Karpas-422 (cell line): Measurements from ENCODE around the gene JAKMIP1. TPM values are rescaled to one million over a fixed set of nuclear protein-coding genes. Genes with fewer than 3 reads are reported as not detected.

Experiments
- DNase-seq: peaks from one replicate; pipeline ENCODE4 v3.0.0-alpha.2; 2015
- H2AFZ ChIP-seq: fragments of 200-600 bp; sonication (generic); 2 replicates; pipeline ENCODE4 v1.6.1; 2014; ENCODE audit warnings: antibody characterized with exemption, low read length, mixed read lengths
- H3K27ac ChIP-seq: fragments of 200-600 bp; sonication (generic); 2 replicates; pipeline ENCODE4 v1.5.1; 2014; ENCODE audit warnings: mild to moderate bottlenecking, low read length, moderate library complexity
- H3K27me3 ChIP-seq: fragments of 200-600 bp; sonication (generic); 2 replicates; pipeline ENCODE4 v1.6.1; 2014; ENCODE audit warnings: low read length, mixed read lengths
- H3K36me3 ChIP-seq: fragments of 200-600 bp; sonication (generic); 2 replicates; pipeline ENCODE4 v1.6.1; 2014; ENCODE audit warnings: low read length, mixed read lengths; ENCODE audit not compliant: insufficient read depth
- H3K4me1 ChIP-seq: fragments of 200-600 bp; sonication (generic); 2 replicates; pipeline ENCODE4 v1.6.1; 2014; ENCODE audit warnings: mild to moderate bottlenecking, low read length, mixed read lengths
- H3K4me2 ChIP-seq: fragments of 200-600 bp; sonication (generic); 2 replicates; pipeline ENCODE4 v1.6.1; 2014; ENCODE audit warnings: low read length, low read depth, mild to moderate bottlenecking; ENCODE audit not compliant: poor library complexity, severe bottlenecking
- H3K4me3 ChIP-seq: fragments of 200-600 bp; sonication (generic); 2 replicates; pipeline ENCODE4 v1.5.1; 2014; ENCODE audit warnings: mild to moderate bottlenecking, antibody characterized with exemption, low read length, mixed read lengths
- H3K79me2 ChIP-seq: fragments of 200-600 bp; sonication (generic); 2 replicates; pipeline ENCODE4 v1.6.1; 2014; ENCODE audit warnings: mild to moderate bottlenecking, low read length, mixed read lengths
- H3K9ac ChIP-seq: fragments of 200-600 bp; sonication (generic); 2 replicates; pipeline ENCODE4 v1.6.0; 2014; ENCODE audit warnings: low read length
- H3K9me2 ChIP-seq: fragments of 200-600 bp; sonication (generic), shearing (Covaris generic); replicated peaks from 2 replicates; pipeline ENCODE4 v1.6.0; 2014; ENCODE audit warnings: mild to moderate bottlenecking, low read length, moderate library complexity; ENCODE audit not compliant: insufficient read depth
- H3K9me3 ChIP-seq: fragments of 300-700, 200-600 bp; sonication (generic); 2 replicates; pipeline ENCODE4 v1.6.1; 2014; ENCODE audit warnings: low read length, mixed read lengths
- H4K20me1 ChIP-seq: fragments of 200-600 bp; sonication (generic); 2 replicates; pipeline ENCODE4 v1.6.1; 2014; ENCODE audit warnings: mild to moderate bottlenecking, antibody characterized with exemption, low read length, low read depth; ENCODE audit not compliant: insufficient read depth
- total RNA-seq: library from RNA; depleted of rRNA; stranded (reverse); fragments of >200 nt; shearing (Covaris generic); gene quantifications from 2 replicates; pipeline ENCODE4 v1.2.3, GENCODE V29; 2014; ENCODE audit warnings: low replicate concordance

Gene JAKMIP1
- total RNA-seq, 1 experiment from 2014 or later, result not detected

GRCh38 chr4:6195602-6196319, 4.6 kb downstream of the JAKMIP1 start:
- peak; percentile 41 for DNase-seq
- no peaks in the 10 kb centered on the region for H3K4me1 ChIP-seq
- H3K4me2 ChIP-seq, result no peak overlapping the region

GRCh38 chr4:6194458-6195195, 5.7 kb downstream of the JAKMIP1 start:
- H3K27ac ChIP-seq, result no peak overlapping the region
- H3K4me1 ChIP-seq, result no peaks in the 10 kb centered on the region
- no peaks in the 10 kb centered on the region for H3K27me3 ChIP-seq
- no peaks in the 10 kb centered on the region for H4K20me1 ChIP-seq
- H3K4me2 ChIP-seq, result no peak overlapping the region
- H3K79me2 ChIP-seq, result no peaks in the 10 kb centered on the region
- no peak overlapping the region for H3K4me3 ChIP-seq
- no peaks in the 10 kb centered on the region for H3K9me2 ChIP-seq
- no peaks in the 10 kb centered on the region for H3K36me3 ChIP-seq
- H3K9me3 ChIP-seq, result no peaks in the 10 kb centered on the region
- no peak overlapping the region for H3K9ac ChIP-seq
- DNase-seq, result no peak
- H2AFZ ChIP-seq, result no peak overlapping the region

More at GRCh38 chr4:6195602-6196319, 4.6 kb downstream of the JAKMIP1 start:
- no peak overlapping the region for H3K9ac ChIP-seq
- H3K36me3 ChIP-seq, result no peaks in the 10 kb centered on the region
- H3K27me3 ChIP-seq, result no peaks in the 10 kb centered on the region
- no peaks in the 10 kb centered on the region for H3K9me3 ChIP-seq
- no peaks in the 10 kb centered on the region for H3K79me2 ChIP-seq
- H2AFZ ChIP-seq, result no peak overlapping the region
- H3K4me3 ChIP-seq, result no peak overlapping the region
- H4K20me1 ChIP-seq, result no peaks in the 10 kb centered on the region
- no peaks in the 10 kb centered on the region for H3K9me2 ChIP-seq
- no peak overlapping the region for H3K27ac ChIP-seq

GRCh38 chr4:6193399-6193798, 7.0 kb downstream of the JAKMIP1 start:
- H3K27me3 ChIP-seq, result no peaks in the 10 kb centered on the region
- no peaks in the 10 kb centered on the region for H3K9me2 ChIP-seq
- H3K27ac ChIP-seq, result no peak overlapping the region
- no peaks in the 10 kb centered on the region for H3K4me1 ChIP-seq
- no peak overlapping the region for H3K9ac ChIP-seq
- no peaks in the 10 kb centered on the region for H4K20me1 ChIP-seq
- no peak overlapping the region for H3K4me2 ChIP-seq
- no peaks in the 10 kb centered on the region for H3K9me3 ChIP-seq
- H3K79me2 ChIP-seq, result no peaks in the 10 kb centered on the region
- H3K4me3 ChIP-seq, result no peak overlapping the region
- H2AFZ ChIP-seq, result no peak overlapping the region
- no peaks in the 10 kb centered on the region for H3K36me3 ChIP-seq
- no peak for DNase-seq

GRCh38 chr4:6192245-6192644, 8.1 kb downstream of the JAKMIP1 start:
- Histone ChIP-seq H2AFZ (no peak overlapping the region), H4K20me1 (no peaks in the 10 kb centered on the region), H3K9me2 (no peaks in the 10 kb centered on the region), H3K4me2 (no peak overlapping the region), H3K79me2 (no peaks in the 10 kb centered on the region), H3K27me3 (no peaks in the 10 kb centered on the region), H3K9me3 (no peaks in the 10 kb centered on the region), H3K9ac (no peak overlapping the region), H3K4me3 (no peak overlapping the region), H3K4me1 (no peaks in the 10 kb centered on the region), H3K27ac (no peak overlapping the region), H3K36me3 (no peaks in the 10 kb centered on the region)
- DNase-seq, result no peak

- Histone ChIP-seq H3K4me1 (no peaks in the 10 kb centered on the region), H4K20me1 (no peaks in the 10 kb centered on the region), H3K9ac (no peak overlapping the region), H3K27me3 (no peaks in the 10 kb centered on the region), H3K79me2 (no peaks in the 10 kb centered on the region), H3K27ac (no peak overlapping the region), H3K36me3 (no peaks in the 10 kb centered on the region), H3K9me3 (no peaks in the 10 kb centered on the region), H2AFZ (no peak overlapping the region), H3K4me2 (no peak overlapping the region), H3K4me3 (no peak overlapping the region), H3K9me2 (no peaks in the 10 kb centered on the region)
- no peak for DNase-seq
These were observed 8.8 kb downstream of the JAKMIP1 start for GRCh38 chr4:6191448-6192130.

- no peak overlapping the region for H3K27ac ChIP-seq
- H3K4me2 ChIP-seq, result no peak overlapping the region
- H3K79me2 ChIP-seq, result no peaks in the 10 kb centered on the region
- DNase-seq, result no peak
- H3K27me3 ChIP-seq, result no peaks in the 10 kb centered on the region
- H3K9ac ChIP-seq, result no peak overlapping the region
- H4K20me1 ChIP-seq, result no peaks in the 10 kb centered on the region
- no peaks in the 10 kb centered on the region for H3K4me1 ChIP-seq
- no peak overlapping the region for H2AFZ ChIP-seq
- H3K36me3 ChIP-seq, result no peaks in the 10 kb centered on the region
- no peak overlapping the region for H3K4me3 ChIP-seq
- no peaks in the 10 kb centered on the region for H3K9me2 ChIP-seq
- no peaks in the 10 kb centered on the region for H3K9me3 ChIP-seq
These were observed 9.9 kb downstream of the JAKMIP1 start for GRCh38 chr4:6190486-6190885.

- Histone ChIP-seq H3K36me3 (no peaks in the 10 kb centered on the region), H3K4me2 (no peak overlapping the region), H4K20me1 (no peaks in the 10 kb centered on the region), H3K9me2 (no peaks in the 10 kb centered on the region), H2AFZ (no peak overlapping the region), H3K4me3 (no peak overlapping the region), H3K9me3 (no peaks in the 10 kb centered on the region), H3K27ac (no peak overlapping the region), H3K79me2 (no peaks in the 10 kb centered on the region), H3K27me3 (no peaks in the 10 kb centered on the region), H3K4me1 (no peaks in the 10 kb centered on the region), H3K9ac (no peak overlapping the region)
- no peak for DNase-seq
These were observed 10.8 kb downstream of the JAKMIP1 start for GRCh38 chr4:6189511-6189910.

GRCh38 chr4:6188687-6189305, 11.6 kb downstream of the JAKMIP1 start:
- no peak for DNase-seq
- no peak overlapping the region for H3K27ac ChIP-seq
- H3K4me1 ChIP-seq, result no peaks in the 10 kb centered on the region
- H2AFZ ChIP-seq, result no peak overlapping the region
- no peaks in the 10 kb centered on the region for H3K79me2 ChIP-seq
- H3K9ac ChIP-seq, result no peak overlapping the region
- H3K9me2 ChIP-seq, result no peaks in the 10 kb centered on the region
- H3K4me3 ChIP-seq, result no peak overlapping the region
- H4K20me1 ChIP-seq, result no peaks in the 10 kb centered on the region
- no peaks in the 10 kb centered on the region for H3K36me3 ChIP-seq
- H3K27me3 ChIP-seq, result no peaks in the 10 kb centered on the region
- H3K9me3 ChIP-seq, result no peaks in the 10 kb centered on the region
- H3K4me2 ChIP-seq, result no peak overlapping the region
